GM21390 (cell line): ENCODE data around the gene CD79A.

Source experiments
- ATAC-seq: cut with Tn5 transposase; IDR thresholded peaks from one replicate; pipeline ENCODE4 v1.9.1; 2021; ENCODE audit not compliant: unreplicated experiment

The CD79A gene

DNA sequence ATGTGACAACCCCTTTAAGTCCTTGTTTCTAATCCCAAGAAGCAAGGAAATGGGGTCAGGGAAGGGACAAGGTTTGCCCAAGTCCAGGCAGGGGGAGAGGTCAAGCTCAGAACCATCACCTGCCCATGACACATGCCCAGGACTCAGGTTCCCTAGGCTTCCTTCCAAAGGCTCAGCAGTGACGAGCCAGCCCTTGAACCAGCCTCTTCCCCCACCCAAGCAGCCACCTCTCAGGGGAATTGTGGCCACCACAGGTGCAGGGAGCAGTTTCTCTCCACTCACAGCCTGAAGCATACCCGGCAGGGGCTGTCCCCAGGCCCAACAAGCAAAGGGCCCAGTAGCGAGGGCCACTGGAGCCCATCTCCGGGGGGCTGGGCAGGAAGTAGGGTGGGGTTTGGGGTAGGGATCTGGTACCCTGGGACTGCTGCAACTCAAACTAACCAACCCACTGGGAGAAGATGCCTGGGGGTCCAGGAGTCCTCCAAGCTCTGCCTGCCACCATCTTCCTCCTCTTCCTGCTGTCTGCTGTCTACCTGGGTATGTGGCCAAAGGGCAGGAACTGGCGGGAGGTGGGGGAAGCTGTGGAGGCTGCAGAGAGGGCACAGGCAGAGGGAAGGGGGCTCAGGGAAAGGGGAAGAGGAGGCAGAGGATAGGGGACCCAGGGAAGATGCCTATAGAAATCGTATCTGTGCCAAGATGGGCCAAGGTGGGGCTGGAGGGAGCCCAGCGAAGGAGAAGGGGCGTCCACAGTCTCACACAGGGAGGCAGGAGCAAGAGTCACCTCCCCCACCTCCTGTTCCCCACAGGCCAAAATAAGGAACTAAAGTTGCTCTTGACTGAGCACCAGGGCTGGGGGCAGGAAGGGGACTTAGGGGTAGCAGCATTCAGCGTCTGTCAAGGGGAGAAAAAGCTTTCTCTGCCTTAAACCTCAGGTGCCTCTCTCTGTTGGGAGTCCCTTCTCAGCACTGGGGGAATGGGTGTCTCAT lies at the start of gene CD79A:
CD79A (plus strand) TSS at position 433 of the 986 bp plus-strand sequence; CDS start at position 459, 26 bp downstream.
- ATAC-seq: peak; percentile 58

- no peak for ATAC-seq
Observed at GRCh38 chr19:41837981-41838708, 38.9 kb upstream of the CD79A start.

GRCh38 chr19:41839211-41839610 lies 37.9 kb upstream of the CD79A start:
- no peak for ATAC-seq

GRCh38 chr19:41843371-41843770 lies 33.7 kb upstream of the CD79A start:
- no peak for ATAC-seq

GRCh38 chr19:41844601-41845000 lies 32.5 kb upstream of the CD79A start, which contains the start of gene LYPD4:
Gene LYPD4 (minus strand): TSS chr19:41844683. CDS start chr19:41839285, 5,398 bp downstream.
- ATAC-seq: no peak

GRCh38 chr19:41845001-41845050 lies 32.3 kb upstream of the CD79A start, which contains the start of gene DMRTC2:
Gene DMRTC2 (plus strand): TSS chr19:41845042. CDS start chr19:41847429, 2,387 bp downstream.
- no peak for ATAC-seq

DNA sequence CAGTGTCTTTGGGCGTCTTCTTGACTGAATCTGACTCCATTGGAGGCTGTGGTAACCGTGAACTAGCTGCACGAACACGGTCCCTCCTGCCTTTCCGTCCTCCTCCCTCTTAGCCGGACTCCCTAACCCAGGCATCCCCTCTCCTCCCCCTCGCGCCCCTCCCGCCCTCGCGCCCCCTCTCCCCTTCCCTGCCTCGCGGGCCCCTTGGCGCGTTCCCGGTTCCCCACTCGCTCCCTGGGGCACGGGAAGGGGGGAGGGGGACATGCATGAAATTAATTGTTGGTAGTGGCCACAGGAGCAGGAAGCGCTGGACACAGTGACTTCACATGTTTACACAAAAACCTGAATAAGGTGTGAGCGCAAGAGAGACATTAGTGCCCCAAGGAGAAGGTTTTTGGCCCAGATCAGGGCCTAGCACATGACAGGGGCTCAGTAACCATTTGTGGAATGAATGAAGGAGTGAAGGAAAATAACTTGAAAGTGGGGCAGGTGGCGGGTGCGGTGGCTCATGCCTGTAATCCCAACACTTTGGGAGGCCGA lies 32.0 kb upstream of the CD79A start:
- ATAC-seq: no peak

DNA sequence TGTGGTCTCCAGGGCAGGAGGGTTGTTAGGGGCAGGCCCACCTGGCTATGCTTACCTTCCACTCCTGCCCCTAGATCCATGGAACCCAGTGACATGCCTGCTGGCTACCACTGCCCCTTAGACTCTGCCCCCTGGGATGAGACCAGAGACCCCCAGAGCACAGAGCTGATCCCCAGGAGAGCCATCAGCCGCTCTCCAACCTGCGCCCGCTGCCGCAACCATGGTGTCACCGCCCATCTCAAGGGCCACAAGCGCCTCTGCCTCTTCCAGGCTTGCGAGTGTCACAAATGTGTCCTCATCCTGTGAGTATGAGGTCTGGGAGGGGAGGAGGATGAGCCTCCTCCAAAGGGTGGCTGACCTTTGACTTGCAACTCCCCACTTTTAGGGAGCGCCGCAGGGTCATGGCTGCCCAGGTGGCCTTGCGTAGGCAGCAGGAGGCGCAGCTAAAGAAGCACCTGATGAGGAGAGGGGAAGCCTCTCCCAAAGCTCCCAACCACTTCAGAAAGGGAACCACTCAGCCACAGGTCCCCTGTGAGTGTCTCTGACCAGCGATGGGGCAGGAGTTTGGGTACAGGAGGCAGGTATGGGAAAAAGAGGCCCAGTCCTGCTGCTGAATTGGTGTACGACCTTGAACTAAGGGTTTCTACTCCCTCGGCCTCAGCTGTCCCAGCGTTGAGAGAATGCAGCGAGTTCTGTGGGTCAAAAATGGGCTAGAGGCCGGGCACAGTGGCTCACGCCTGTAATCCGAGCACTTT lies 29.6 kb upstream of the CD79A start:
- ATAC-seq: no peak

- ATAC-seq: no peak
Observed at GRCh38 chr19:41848666-41849065, 28.4 kb upstream of the CD79A start.

DNA sequence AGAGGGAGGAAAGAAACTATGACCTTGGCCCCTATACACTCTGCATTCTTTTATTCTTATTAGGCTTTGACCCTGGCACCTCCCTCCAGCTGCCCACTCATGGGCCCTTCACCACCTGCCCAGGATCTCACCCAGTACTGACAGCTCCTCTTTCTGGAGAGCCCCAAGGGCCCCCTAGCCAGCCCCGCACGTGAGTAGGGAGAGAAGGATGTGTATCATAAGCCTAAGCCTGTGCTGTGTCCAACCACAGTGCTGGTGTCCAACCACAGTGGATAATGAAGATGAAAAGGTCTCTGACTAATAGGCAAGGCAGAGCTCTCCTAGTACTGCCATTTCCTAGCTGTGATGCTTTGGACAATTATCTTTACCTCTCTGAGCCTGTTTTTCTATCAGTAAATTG lies 28.0 kb upstream of the CD79A start:
- ATAC-seq: no peak

DNA sequence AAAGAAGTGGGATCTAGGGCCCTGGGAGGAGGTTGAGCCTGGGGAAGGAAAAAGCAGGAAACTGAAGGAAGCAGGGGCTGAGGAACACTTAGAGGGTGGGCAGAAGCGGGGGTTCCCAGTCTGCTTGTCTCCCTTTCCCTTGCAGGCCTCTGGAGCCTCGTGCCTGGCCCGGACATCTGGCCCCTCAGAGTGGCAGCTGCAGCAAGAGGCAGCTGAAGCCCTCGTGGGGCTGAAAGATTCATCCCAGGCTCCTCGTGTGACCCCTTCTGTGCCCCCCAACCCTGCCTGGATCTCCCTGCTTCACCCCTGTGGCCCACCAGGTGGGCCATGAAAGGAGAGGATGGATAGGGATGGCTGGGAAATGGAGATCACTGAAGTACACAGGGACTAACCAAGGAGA lies 26.7 kb upstream of the CD79A start:
- ATAC-seq: no peak

DNA sequence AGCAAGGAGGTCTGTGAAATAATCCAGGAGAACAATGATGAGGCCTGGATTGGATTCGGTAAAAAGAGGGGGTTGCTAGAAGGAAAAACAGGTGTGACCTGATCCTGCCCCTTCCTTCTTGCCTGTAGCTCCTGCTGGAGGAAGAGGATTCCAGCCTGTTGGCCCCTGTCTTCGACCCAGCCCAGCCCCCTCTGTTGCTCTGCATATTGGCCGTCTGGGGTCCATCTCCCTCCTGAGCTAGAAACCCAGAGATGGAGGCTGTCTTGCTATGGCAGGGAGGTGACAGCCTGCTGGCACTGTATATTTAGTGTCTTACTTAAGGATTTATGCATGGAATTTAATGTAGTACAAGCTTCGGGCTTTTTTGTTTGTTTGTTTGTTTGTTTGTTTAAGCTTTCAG lies 25.6 kb upstream of the CD79A start:
- no peak for ATAC-seq

- ATAC-seq: no peak
Observed at GRCh38 chr19:41853344-41853743, 23.7 kb upstream of the CD79A start.

DNA sequence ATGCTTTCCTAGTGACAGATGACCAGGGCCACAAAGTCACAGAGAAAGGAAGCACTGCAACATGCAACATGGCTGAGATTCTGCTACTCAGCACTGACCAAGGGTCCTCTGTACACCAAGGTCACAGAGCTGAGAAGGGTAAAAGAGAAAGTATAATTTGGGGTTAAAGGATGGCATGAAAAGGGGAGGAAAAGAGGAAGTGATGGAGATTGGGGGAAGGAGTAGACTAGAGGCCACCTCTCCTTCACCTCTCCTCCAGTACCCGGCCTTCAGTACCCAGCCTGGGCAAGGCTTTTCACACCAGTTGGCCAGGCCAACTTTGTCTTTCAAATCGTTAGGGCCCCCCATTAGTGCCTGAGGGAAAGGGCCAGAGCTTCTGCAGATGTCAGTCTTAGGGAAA lies 23.3 kb upstream of the CD79A start:
- ATAC-seq: no peak

GRCh38 chr19:41859213-41859617 lies 17.9 kb upstream of the CD79A start:
- no peak for ATAC-seq

DNA sequence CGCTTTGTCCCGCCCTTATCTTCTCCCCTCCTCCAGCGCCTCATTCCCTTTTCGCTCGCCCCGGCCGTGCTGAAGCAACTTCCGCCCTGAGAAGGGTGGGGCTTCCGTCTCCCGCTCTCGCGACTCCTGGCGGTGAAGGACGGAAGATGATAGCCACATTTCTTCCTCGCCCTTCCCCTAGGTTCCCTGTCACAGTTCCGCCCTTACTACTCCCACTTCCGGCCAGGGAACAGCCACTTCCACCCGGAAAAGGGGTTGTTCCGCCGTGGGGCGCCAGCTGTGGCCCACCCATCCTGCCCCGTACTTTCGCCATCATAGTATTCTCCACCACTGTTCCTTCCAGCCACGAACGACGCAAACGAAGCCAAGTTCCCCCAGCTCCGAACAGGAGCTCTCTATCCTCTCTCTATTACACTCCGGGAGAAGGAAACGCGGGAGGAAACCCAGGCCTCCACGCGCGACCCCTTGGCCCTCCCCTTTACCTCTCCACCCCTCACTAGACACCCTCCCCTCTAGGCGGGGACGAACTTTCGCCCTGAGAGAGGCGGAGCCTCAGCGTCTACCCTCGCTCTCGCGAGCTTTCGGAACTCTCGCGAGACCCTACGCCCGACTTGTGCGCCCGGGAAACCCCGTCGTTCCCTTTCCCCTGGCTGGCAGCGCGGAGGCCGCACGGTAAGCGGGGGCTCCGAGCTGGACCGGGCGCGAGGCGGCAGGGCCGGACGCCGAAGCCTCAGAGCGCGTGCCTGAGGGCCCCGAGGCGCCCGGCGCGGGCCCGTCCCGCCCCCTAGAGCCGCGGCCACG lies 17.3 kb upstream of the CD79A start, which contains the start of gene RPS19:
RPS19 (plus strand) TSS at position 638 of the 801 bp plus-strand sequence. CDS start 520 bp downstream, outside the sequence.
- peak; percentile 71 for ATAC-seq

DNA sequence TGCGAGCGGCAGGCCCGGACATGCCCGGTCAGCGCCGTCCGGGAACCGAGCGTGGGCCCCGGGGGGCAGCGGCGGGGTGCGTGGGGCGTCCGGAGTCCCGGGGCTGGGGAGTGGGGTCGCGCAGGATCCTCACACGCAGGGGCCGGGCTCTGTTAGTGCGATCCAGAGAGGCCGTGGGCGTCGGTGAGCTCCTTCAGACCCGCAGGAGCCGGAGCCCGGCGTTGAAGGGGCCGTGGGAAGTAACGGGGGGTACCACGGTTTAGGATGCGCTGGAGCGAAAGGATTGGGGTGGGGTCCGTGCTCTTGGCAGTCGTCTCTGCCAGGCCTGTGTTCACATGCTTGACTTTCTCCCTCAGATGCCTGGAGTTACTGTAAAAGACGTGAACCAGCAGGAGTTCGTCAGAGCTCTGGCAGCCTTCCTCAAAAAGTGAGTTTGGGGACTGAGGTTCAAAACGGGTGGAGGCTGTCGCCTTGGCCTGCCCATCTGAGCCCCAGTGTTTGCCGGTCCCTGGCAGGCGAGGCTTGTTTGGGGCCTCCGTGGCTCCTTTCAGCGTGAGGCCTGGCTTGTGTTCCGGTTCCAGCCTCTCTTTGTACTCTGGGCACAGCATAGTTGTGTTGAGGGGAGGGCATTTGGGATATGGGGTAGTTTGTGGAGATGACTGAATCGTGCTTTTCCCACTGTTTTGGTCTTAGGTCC lies 16.5 kb upstream of the CD79A start:
- no peak for ATAC-seq

GRCh38 chr19:41861116-41861768 lies 15.8 kb upstream of the CD79A start:
- no peak for ATAC-seq

DNA sequence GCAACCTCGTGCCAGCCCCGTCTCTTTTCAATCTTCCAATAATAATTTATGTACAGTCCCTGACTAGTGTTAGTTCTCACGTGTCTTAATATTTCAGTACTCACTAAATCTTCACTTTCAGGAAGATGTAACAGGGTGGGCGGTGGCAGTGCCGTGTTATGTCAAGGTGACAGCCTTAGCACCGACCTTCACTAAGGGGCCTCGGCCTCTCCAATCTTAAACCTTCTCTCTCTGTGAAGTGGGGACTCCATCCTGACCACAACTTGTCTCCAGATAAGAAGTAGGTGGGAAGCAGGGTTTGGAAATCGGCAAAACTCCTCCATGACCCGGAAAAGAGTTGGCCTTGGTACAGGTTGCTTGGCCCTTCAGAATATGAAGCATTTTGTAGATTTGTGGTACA lies 15.2 kb upstream of the CD79A start:
- ATAC-seq: no peak
